ENCODE results near the gene CNOT2.

Gene CNOT2

DNA sequence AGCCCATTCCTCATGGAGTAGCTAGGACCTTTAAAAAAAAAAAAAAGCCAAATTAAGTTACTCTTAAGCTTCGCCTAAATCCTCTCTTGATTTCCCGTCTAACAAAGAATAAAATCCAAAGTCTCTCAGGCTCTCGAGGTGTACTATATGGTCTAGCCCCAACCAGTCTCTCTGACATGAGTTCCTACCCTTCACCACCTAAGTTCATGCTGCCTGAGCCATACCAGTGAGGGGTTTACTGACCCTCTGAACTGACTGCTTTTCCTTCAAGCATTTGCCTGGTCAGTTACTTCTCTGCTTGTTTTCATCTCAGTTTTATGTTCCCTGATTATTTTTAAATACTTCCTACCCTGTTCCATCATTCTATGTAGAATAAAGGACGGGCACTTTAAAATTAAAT, 64.6 kb downstream of the CNOT2 start:
- in situ Hi-C loops (cut with MboI; ENCODE audit: low sequenced_read_pairs, unreplicated experiment): no loop called here
- no peak for DNase-seq (ENCODE audit: low spot score)
- TF ChIP-seq, protein P1, sequence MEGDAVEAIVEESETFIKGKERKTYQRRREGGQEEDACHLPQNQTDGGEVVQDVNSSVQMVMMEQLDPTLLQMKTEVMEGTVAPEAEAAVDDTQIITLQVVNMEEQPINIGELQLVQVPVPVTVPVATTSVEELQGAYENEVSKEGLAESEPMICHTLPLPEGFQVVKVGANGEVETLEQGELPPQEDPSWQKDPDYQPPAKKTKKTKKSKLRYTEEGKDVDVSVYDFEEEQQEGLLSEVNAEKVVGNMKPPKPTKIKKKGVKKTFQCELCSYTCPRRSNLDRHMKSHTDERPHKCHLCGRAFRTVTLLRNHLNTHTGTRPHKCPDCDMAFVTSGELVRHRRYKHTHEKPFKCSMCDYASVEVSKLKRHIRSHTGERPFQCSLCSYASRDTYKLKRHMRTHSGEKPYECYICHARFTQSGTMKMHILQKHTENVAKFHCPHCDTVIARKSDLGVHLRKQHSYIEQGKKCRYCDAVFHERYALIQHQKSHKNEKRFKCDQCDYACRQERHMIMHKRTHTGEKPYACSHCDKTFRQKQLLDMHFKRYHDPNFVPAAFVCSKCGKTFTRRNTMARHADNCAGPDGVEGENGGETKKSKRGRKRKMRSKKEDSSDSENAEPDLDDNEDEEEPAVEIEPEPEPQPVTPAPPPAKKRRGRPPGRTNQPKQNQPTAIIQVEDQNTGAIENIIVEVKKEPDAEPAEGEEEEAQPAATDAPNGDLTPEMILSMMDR (IDR thresholded peaks at IDR 0.05; ENCODE audit: borderline replicate concordance, control extremely low read depth, extremely low read depth, insufficient read depth, missing control alignments): no peak

GRCh38 chr12:70309348-70309747, 66.1 kb downstream of the CNOT2 start:
- DNase-seq (ENCODE audit: low spot score): no peak
- TF ChIP-seq, protein P1 (IDR thresholded peaks at IDR 0.05; ENCODE audit: borderline replicate concordance, control extremely low read depth, extremely low read depth, insufficient read depth, missing control alignments): no peak
- in situ Hi-C loops (cut with MboI; ENCODE audit: low sequenced_read_pairs, unreplicated experiment): no loop called here

- DNase-seq (ENCODE audit: low spot score): no peak
- in situ Hi-C loops (cut with MboI; ENCODE audit: low sequenced_read_pairs, unreplicated experiment): no loop called here
- TF ChIP-seq, protein P1 (IDR thresholded peaks at IDR 0.05; ENCODE audit: borderline replicate concordance, control extremely low read depth, extremely low read depth, insufficient read depth, missing control alignments): no peak
These were observed 70.9 kb downstream of the CNOT2 start for GRCh38 chr12:70314145-70314544.

DNA sequence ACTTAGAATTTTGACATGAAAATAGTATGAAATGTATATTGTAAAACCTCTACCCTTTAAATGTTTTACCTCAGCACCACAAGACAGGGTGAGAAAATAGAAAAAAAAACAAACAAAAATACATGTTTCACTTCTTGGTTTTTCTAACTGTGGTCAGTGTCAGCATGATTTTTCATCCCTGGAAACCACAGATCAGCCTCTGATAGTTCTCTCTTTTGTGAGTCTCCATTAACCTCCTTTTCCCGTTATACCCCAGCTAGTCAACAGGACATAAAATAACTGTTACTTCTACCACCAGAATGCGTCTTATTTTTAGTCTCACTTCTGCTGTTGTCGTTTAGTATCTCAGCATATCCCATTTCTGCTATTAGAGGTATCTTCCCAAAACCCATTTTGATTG, 74.5 kb downstream of the CNOT2 start:
- TF ChIP-seq, protein P1 (IDR thresholded peaks at IDR 0.05; ENCODE audit: borderline replicate concordance, control extremely low read depth, extremely low read depth, insufficient read depth, missing control alignments): no peak
- DNase-seq (ENCODE audit: low spot score): no peak
- in situ Hi-C loops (cut with MboI; ENCODE audit: low sequenced_read_pairs, unreplicated experiment): no loop called here

DNA sequence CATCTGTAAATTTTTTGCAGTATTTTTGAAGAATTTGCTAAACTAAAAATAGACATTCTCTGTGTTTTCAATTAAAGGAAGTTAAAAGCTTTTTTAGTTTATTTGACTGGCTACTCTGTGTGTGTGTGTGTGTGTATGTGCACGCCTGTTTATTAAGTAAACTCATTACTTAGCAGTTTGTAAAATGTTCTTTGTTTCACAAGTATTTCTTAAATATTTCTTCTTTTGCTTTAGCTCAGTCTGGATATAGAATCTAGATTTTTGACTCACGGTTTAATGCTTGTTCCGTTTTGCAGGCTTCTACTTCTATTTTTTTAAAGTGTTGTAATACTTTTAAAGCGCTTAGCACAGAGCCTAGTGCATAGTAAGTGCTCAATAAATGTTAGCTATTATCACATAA, 76.4 kb downstream of the CNOT2 start:
- no peak for DNase-seq (ENCODE audit: low spot score)
- TF ChIP-seq, protein P1 (IDR thresholded peaks at IDR 0.05; ENCODE audit: borderline replicate concordance, control extremely low read depth, extremely low read depth, insufficient read depth, missing control alignments): no peak
- in situ Hi-C loops (cut with MboI; ENCODE audit: low sequenced_read_pairs, unreplicated experiment): no loop called here

GRCh38 chr12:70321191-70321590, 78.0 kb downstream of the CNOT2 start:
- TF ChIP-seq, protein P1 (IDR thresholded peaks at IDR 0.05; ENCODE audit: borderline replicate concordance, control extremely low read depth, extremely low read depth, insufficient read depth, missing control alignments): no peak
- DNase-seq (ENCODE audit: low spot score): no peak
- in situ Hi-C loops (cut with MboI; ENCODE audit: low sequenced_read_pairs, unreplicated experiment): no loop called here

GRCh38 chr12:70327541-70327940, 84.3 kb downstream of the CNOT2 start:
- TF ChIP-seq, protein P1 (IDR thresholded peaks at IDR 0.05; ENCODE audit: borderline replicate concordance, control extremely low read depth, extremely low read depth, insufficient read depth, missing control alignments): no peak
- in situ Hi-C loops (cut with MboI; ENCODE audit: low sequenced_read_pairs, unreplicated experiment): no loop called here

More at GRCh38 chr12:70327541-70327940, 84.3 kb downstream of the CNOT2 start:
- DNase-seq (ENCODE audit: low spot score): no peak
